Limb (tissue), 2 donors: Measurements from ENCODE around the gene DIMT1.

Source experiments
- DNase-seq, 2 donors: peaks; one replicate each; pipeline ENCODE4 v3.0.0-alpha.2; 2016; ENCODE audit errors: extremely low spot score in 2 of 2

The DIMT1 gene

DNA sequence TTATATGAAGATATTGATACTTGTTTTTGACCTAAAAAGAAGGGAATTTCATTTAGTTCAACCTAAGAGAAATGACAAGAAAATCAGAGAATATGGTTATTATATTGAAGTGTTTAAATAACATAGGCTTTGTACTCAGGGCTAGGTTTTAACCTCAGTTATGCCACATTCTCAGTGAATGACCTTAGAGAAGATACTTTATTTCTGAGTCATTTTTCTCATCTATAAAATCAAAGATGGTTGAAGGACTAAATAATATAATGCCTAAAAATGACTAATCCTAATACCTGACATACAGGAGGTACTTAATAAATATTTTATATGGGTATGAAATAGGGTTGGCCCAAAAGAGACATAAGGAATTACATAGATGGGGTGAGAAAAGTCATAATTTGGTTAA lies 32.3 kb downstream of the DIMT1 start:
- DNase-seq, result no peak

GRCh38 chr5:62369039-62369438 lies 34.7 kb downstream of the DIMT1 start:
- no peak for DNase-seq

DNA sequence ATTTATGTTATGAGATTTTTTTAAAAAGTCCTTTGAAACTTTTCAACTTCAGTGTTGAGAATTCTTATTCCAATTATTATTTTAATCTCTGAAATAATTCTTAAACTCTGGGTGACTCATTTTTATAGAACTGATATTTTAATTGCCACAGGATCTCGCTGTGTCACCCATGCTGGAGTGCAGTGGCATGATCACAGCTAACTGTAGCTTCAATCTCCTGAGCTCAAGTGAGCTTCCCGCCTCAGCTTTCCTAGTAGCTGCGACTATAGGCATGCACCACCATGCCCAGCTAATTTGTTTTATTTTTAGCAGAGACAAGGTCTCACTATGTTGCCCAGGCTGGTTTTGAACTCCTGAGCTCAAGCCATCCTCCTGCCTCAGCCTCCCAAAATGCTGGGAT lies 41.0 kb downstream of the DIMT1 start:
- no peak for DNase-seq

GRCh38 chr5:62354028-62354874 lies 49.5 kb downstream of the DIMT1 start:
- DNase-seq, result peak in 1 of 2 donors; percentile 51

- no peak for DNase-seq
Observed at GRCh38 chr5:62348723-62349481, 54.8 kb downstream of the DIMT1 start.

DNA sequence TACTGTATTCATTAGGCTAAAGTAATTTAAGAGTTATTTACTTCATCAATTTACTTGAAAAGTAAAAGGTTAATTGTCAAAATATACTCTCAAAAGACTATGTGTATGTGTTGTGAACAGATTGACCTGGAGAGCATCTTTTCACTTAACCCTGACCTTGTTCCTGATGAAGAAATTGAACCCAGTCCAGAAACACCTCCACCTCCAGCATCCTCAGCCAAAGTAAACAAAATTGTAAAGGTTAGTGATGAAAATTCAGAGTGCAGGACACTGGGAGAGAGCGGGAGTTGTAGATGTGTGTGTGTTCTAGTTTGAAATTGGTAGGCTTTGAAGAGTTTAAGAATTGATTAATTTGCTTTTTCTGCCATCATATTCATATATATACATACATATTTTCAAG lies 55.8 kb downstream of the DIMT1 start:
- DNase-seq, result no peak

DNA sequence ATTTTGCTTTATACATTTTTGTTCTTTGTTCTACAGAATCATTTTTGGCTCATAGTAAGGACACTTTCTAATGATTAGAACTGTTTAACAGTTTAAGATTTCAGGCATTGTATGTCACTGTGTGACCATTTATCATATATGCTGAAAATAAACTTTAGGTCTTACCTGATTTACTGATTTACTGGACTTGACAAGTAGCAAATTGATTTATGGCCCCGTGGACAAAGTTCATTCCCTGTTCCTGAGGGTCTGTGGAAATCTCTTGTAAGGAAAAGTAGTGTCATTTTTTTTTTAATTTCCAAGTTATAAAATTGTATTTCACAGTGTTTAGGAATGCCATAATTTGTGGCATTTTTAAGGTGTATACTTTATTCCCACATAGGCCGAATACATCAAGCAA lies 57.0 kb downstream of the DIMT1 start:
- no peak for DNase-seq

- DNase-seq, result no peak
Observed at GRCh38 chr5:62343428-62343827, 60.3 kb downstream of the DIMT1 start.

GRCh38 chr5:62342476-62342837 lies 61.2 kb downstream of the DIMT1 start:
- no peak for DNase-seq

- no peak for DNase-seq
Observed at GRCh38 chr5:62341783-62342475, 61.8 kb downstream of the DIMT1 start.

DNA sequence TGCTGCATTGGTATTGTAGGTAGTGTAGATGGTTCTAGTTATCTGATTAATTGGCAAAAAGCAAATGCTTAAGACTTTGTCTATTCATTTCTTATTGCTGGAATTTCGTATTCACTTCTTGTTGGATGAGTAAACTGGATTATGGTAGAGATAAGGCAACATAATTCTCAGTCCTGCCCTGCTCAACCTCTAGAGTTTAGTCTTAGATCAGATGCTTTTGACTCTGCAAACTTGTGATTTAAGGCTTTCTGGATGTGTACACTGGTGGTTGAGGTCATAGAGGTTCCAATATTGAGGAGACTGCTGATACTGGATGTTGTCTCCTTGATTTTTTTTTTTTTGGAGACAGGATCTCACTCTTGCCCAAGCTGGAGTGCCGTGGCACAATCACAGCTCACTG lies 62.7 kb downstream of the DIMT1 start:
- no peak for DNase-seq

DNA sequence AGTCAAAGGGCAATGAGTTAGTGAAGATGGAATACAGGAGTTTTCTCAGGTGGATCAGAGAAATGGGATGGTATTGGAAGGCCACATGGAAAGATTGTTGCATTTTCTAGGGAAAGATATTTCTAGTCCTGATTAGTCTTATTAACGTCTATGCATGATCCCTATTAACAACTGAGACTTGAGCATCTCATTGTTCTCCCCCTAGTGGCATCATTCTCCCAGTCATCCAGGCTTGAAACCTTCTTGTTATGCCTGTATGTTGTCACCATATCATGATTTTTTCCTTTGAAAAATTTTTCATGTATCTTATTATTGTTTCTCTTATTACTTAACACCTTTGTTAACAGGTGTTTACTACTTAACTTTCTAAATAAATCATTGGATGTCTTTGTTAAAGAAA lies 63.3 kb downstream of the DIMT1 start:
- DNase-seq, result no peak
